ENCODE measurements around the gene LRFN2.

Gene LRFN2

GRCh38 chr6:40587240-40588069 lies at the start of gene LRFN2:
Gene LRFN2 (minus strand): TSS chr6:40587364.
- DNase-seq, result peak; percentile 58 to 62

GRCh38 chr6:40634429-40634828 lies 47.3 kb upstream of the LRFN2 start:
- DNase-seq, result no peak

GRCh38 chr6:40631744-40632143 lies 44.6 kb upstream of the LRFN2 start:
- no peak for DNase-seq

GRCh38 chr6:40630488-40630887 lies 43.3 kb upstream of the LRFN2 start:
- DNase-seq, result no peak

GRCh38 chr6:40630051-40630450 lies 42.9 kb upstream of the LRFN2 start:
- DNase-seq, result no peak

- no peak for DNase-seq
Measured at GRCh38 chr6:40629463-40629862, 42.3 kb upstream of the LRFN2 start.

- no peak for DNase-seq
Measured at GRCh38 chr6:40627316-40627715, 40.2 kb upstream of the LRFN2 start.

- DNase-seq, result no peak
Measured at GRCh38 chr6:40626886-40627285, 39.7 kb upstream of the LRFN2 start.

- no peak for DNase-seq
Measured at GRCh38 chr6:40623932-40624331, 36.8 kb upstream of the LRFN2 start.

GRCh38 chr6:40623178-40623577 lies 36.0 kb upstream of the LRFN2 start:
- no peak for DNase-seq

GRCh38 chr6:40620574-40621240 lies 33.5 kb upstream of the LRFN2 start:
- DNase-seq, result no peak

- no peak for DNase-seq
Measured at GRCh38 chr6:40614671-40615070, 27.5 kb upstream of the LRFN2 start.

- DNase-seq, result no peak
Measured at GRCh38 chr6:40611912-40612311, 24.7 kb upstream of the LRFN2 start.

- no peak for DNase-seq
Measured at GRCh38 chr6:40611434-40611833, 24.3 kb upstream of the LRFN2 start.

GRCh38 chr6:40610229-40610628 lies 23.1 kb upstream of the LRFN2 start:
- DNase-seq, result no peak

- DNase-seq, result no peak
Measured at GRCh38 chr6:40606981-40607380, 19.8 kb upstream of the LRFN2 start.

- DNase-seq, result no peak
Measured at GRCh38 chr6:40606526-40606925, 19.4 kb upstream of the LRFN2 start.

- DNase-seq, result no peak
Measured at GRCh38 chr6:40604082-40604481, 16.9 kb upstream of the LRFN2 start.

- no peak for DNase-seq
Measured at GRCh38 chr6:40599555-40599954, 12.4 kb upstream of the LRFN2 start.

- DNase-seq, result no peak
Measured at GRCh38 chr6:40598516-40598915, 11.4 kb upstream of the LRFN2 start.

- no peak for DNase-seq
Measured at GRCh38 chr6:40597301-40597700, 10.1 kb upstream of the LRFN2 start.

- no peak for DNase-seq
Measured at GRCh38 chr6:40588480-40588879, 1.3 kb upstream of the LRFN2 start.

- no peak for DNase-seq
Measured at GRCh38 chr6:40588070-40588384, 863 bp upstream of the LRFN2 start.

- no peak for DNase-seq
Measured at GRCh38 chr6:40586369-40587201, 579 bp downstream of the LRFN2 start.
